ENCODE results near the gene MOCS1. TPM values are rescaled to one million over a fixed set of nuclear protein-coding genes. Genes with fewer than 3 reads are reported as not detected.

Gene MOCS1
- total and polyA plus RNA-seq, 2 donors from 2014 or later, result 25.9 to 41.3 TPM

DNA sequence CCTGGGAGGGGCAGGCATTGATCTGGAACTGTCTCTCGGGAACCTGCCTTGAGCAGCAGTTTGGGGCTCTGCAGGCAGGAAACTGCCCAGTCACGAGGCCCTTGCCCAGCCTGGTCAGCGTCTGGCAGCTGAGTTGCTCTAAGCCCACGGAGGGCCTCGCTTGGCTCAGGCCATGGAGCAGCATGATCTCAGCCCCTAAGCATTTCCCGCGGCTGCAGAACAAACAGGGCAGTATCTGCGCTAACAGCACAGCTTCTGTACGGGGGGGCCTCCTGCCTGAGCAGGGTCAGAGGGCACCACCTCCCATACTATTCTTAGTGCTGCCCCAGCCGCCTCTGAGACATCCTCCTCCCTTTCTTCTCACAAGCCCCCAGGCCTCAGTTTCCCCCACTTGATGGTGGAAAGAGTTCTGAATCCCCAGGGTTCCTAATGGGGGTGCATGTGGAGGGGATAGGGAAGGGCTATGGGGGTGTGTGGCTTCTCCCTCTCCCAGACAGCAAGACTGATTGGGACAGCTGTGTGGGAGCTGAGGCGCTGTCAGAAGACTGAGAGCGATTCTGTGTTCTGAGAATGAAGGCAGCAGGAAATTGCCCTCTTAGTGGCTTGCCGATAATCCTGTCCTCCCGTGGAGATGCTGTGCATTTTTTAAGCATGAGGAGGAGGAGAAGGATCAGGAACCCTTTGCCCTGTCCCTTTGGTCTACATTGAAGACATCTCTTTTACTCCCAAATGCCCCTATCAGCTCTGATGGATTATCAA is 46.4 kb downstream of the MOCS1 start:
- DNase-seq, result peak; percentile 58 to 95 (median 73)
- no peak overlapping the region for H3K4me3 ChIP-seq (ENCODE audit: low read length in 3 of 3)
- intact Hi-C loops (cut with DNase I), result no loop called here
- H3K27me3 ChIP-seq (ENCODE audit: control insufficient read depth, insufficient read depth, low read length), result no peaks in the 10 kb centered on the region
- FAIRE-seq, result no peak
- H3K9ac ChIP-seq (ENCODE audit: low read length in 3 of 3), result no peak overlapping the region
- no peaks in the 10 kb centered on the region for H3K4me1 ChIP-seq (ENCODE audit: control insufficient read depth in 2 of 3, insufficient read depth in 2 of 3, low read depth in 1 of 3, low read length in 3 of 3)
- TF ChIP-seq, protein P1, sequence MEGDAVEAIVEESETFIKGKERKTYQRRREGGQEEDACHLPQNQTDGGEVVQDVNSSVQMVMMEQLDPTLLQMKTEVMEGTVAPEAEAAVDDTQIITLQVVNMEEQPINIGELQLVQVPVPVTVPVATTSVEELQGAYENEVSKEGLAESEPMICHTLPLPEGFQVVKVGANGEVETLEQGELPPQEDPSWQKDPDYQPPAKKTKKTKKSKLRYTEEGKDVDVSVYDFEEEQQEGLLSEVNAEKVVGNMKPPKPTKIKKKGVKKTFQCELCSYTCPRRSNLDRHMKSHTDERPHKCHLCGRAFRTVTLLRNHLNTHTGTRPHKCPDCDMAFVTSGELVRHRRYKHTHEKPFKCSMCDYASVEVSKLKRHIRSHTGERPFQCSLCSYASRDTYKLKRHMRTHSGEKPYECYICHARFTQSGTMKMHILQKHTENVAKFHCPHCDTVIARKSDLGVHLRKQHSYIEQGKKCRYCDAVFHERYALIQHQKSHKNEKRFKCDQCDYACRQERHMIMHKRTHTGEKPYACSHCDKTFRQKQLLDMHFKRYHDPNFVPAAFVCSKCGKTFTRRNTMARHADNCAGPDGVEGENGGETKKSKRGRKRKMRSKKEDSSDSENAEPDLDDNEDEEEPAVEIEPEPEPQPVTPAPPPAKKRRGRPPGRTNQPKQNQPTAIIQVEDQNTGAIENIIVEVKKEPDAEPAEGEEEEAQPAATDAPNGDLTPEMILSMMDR (IDR thresholded peaks at IDR 0.05; ENCODE audit: borderline replicate concordance, extremely low read depth, insufficient read depth), result no peak
- no peaks in the 10 kb centered on the region for H3K36me3 ChIP-seq (ENCODE audit: control insufficient read depth in 2 of 3, insufficient read depth in 3 of 3, low read length in 3 of 3)
- H3K9me3 ChIP-seq (ENCODE audit: control insufficient read depth in 2 of 3, insufficient read depth in 1 of 3, low read length in 3 of 3), result no peaks in the 10 kb centered on the region
- H3K27ac ChIP-seq (ENCODE audit: low read depth in 2 of 2, low read length in 2 of 2), result peak overlapping the region; percentile 48 to 73

DNA sequence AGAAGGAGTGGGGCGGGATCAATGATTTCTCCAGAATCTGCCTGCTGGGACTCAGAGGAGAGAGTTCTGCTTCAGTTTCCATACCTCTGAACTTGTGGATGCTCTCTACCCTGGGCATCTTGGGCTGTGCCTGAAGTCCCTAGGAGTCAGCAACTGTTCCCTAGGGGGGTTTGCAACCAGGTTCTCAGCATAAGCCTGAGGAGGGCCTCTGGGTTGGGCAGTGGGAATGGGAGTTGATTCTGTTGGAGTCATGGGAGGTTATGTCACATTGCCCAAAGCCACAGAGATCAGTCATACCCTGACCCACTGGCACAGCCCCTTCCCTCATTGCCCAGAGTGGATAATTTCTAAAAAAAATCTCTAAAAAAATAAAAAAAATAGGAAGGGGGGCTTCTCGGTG is 47.4 kb downstream of the MOCS1 start:
- Histone ChIP-seq H3K9me3 (ENCODE audit: control insufficient read depth in 2 of 3, insufficient read depth in 1 of 3, low read length in 3 of 3) (no peaks in the 10 kb centered on the region), H3K9ac (ENCODE audit: low read length in 3 of 3) (no peak overlapping the region), H3K27me3 (ENCODE audit: control insufficient read depth, insufficient read depth, low read length) (no peaks in the 10 kb centered on the region), H3K36me3 (ENCODE audit: control insufficient read depth in 2 of 3, insufficient read depth in 3 of 3, low read length in 3 of 3) (no peaks in the 10 kb centered on the region), H3K4me1 (ENCODE audit: control insufficient read depth in 2 of 3, insufficient read depth in 2 of 3, low read depth in 1 of 3, low read length in 3 of 3) (peaks cover 0 to 3% (median 0%) of the 10 kb centered on the region in 3 donors), H3K27ac (ENCODE audit: low read depth in 2 of 2, low read length in 2 of 2) (no peak overlapping the region), H3K4me3 (ENCODE audit: low read length in 3 of 3) (no peak overlapping the region)
- intact Hi-C loops (cut with DNase I), result no loop called here
- FAIRE-seq (no peak), DNase-seq (no peak)
- TF ChIP-seq, protein P1 (IDR thresholded peaks at IDR 0.05; ENCODE audit: borderline replicate concordance, extremely low read depth, insufficient read depth), result no peak

DNA sequence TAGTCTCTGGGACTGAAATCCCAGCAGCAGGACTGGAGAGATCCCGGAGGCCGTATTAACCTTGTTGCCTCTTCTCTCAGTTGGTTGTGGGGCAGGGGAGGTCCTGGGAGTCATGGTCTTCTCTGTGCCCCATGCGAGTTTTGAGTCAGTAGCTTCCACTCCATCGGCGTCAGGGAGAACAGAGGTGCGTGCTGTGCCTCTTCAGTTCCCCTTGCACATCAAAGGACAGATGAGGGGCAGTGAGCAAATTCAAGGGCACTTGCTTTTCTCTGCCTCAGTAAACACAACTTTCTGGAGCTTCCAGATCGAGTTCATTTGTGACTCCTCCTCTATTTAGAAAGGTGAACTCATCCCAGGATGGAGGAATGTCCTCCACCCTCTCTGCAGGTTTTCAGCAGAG is 48.6 kb downstream of the MOCS1 start:
- DNase-seq (no peak), FAIRE-seq (no peak)
- H3K27ac ChIP-seq (ENCODE audit: low read depth in 2 of 2, low read length in 2 of 2), result no peak overlapping the region
- H3K36me3 ChIP-seq (ENCODE audit: control insufficient read depth in 2 of 3, insufficient read depth in 3 of 3, low read length in 3 of 3), result no peaks in the 10 kb centered on the region
- TF ChIP-seq, protein P1 (IDR thresholded peaks at IDR 0.05; ENCODE audit: borderline replicate concordance, extremely low read depth, insufficient read depth), result no peak
- no peak overlapping the region for H3K9ac ChIP-seq (ENCODE audit: low read length in 3 of 3)
- H3K9me3 ChIP-seq (ENCODE audit: control insufficient read depth in 2 of 3, insufficient read depth in 1 of 3, low read length in 3 of 3), result no peaks in the 10 kb centered on the region
- H3K4me3 ChIP-seq (ENCODE audit: low read length in 3 of 3), result no peak overlapping the region
- intact Hi-C loops (cut with DNase I), result no loop called here
- peaks cover 0 to 3% (median 0%) of the 10 kb centered on the region in 3 donors for H3K4me1 ChIP-seq (ENCODE audit: control insufficient read depth in 2 of 3, insufficient read depth in 2 of 3, low read depth in 1 of 3, low read length in 3 of 3)
- no peaks in the 10 kb centered on the region for H3K27me3 ChIP-seq (ENCODE audit: control insufficient read depth, insufficient read depth, low read length)
